Activated CD8-positive, alpha-beta memory T cell treated with anti-CD3 and anti-CD28 coated beads for 36 hours (primary cell): Measurements from ENCODE around the gene ASTN2. TPM values are rescaled to one million over a fixed set of nuclear protein-coding genes. Genes with fewer than 3 reads are reported as not detected.

Source experiments
- CTCF ChIA-PET: fragments of 350-600 bp; sonication (Branson Sonifier 250); formaldehyde crosslinking; loops from one replicate; lab custom pipeline; 2021; ENCODE audit warnings: antibody characterized with exemption; lab: Charles Lee
- POLR2A ChIA-PET: fragments of 350-600 bp; sonication (Branson Sonifier 250); formaldehyde crosslinking; loops from one replicate; lab custom pipeline; 2021; ENCODE audit warnings: antibody characterized with exemption; lab: Charles Lee
- total RNA-seq, 2 experiments: library from RNA; stranded (reverse); gene quantifications; one replicate each; pipeline ENCODE4 v1.2.3, GENCODE V29; 2021

Gene ASTN2
- total RNA-seq, 2 experiments from 2014 or later = 3.1 to 4.3 TPM

DNA sequence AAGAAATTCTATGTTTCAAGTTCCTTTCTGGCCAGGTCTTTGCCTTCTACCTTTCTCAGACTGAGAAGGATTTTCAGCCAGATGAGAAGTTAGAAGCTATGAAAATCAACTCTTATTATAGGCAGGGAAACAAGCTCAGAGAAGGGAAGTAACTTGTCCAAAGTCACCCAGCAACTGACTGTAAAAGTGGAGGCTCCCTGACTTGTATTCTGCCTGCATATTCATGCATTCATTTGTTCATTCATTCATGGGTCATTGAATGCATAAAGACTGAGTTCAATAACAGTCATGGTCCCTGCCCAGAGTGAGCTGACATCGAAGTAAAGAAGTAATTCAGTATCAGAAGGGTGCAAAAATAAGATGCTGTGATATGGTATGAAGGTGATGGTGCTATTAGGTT is 1021.7 kb downstream of the ASTN2 start:
- ChIA-PET POLR2A (no interaction called here), CTCF (no interaction called here)

DNA sequence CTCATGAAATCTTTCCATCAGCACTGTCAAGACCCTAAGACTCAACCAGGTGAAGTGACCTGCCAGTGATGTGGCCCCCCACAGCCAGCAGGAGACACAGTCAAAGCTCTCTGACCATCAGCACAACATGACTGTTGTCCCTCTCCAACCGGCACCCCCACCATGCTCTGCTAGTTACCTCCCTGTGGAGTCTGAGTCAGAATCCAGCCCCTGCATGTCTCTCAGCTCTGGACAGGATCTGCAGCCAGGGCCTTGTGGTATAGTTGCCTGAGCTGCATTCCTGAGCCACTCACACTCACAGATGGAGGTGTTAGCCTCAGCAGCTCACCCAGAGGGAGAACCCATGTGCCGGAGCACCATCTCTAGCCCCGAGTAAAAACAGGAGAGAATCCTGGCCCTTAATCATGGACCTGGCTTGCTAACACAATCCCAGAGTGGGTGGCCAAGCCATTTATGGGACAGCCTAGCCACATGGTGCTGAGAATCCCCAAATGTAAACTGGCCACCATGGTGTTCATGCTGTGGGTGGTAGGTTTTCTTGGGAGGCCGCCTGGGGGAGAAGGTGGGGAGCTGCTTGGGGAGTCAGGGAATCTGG is 1023.5 kb downstream of the ASTN2 start:
- POLR2A ChIA-PET = no interaction called here
- CTCF ChIA-PET = no interaction called here

DNA sequence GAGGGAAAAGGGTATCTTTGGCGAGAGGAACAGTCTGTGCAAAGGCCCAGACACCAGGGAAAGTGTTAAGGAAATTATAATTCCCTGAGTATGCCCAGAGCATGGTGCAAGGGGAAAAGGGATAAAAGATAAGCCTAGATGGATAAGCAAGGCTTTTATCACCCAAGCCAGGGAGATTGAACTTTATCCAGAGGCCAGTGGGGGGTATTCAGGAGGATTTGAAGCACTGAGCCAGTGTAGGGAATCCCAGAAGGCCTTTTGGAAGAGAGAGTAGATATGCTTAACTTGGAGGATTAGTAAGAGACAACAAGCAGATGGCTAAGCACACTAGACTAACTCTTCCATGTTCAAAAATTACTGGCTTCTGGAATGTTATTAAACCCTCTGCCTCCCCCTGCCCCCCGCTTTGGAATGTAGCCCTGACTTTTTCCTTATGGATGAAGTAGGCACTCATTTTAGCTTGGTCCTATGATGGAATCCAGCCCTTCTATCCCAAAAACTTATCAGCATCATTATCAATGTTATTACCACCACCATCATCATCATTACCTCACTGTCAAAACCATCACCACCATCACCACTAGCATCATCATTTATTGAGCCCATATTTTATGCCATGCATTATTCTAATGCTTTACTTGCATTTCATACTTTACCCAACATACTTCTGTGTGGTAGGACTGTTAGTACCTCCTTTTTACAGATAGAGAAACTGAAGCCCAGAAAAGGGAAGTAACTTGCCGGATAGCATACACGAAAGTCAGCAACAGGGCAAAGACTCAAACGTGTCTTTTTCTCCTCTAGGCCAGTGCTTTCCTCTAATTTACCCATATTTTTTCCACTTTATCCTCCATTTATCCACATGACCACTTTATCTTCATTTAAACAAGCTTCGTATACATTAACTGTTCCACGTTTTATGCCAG is 1024.3 kb downstream of the ASTN2 start:
- ChIA-PET POLR2A (no interaction called here), CTCF (no interaction called here)

DNA sequence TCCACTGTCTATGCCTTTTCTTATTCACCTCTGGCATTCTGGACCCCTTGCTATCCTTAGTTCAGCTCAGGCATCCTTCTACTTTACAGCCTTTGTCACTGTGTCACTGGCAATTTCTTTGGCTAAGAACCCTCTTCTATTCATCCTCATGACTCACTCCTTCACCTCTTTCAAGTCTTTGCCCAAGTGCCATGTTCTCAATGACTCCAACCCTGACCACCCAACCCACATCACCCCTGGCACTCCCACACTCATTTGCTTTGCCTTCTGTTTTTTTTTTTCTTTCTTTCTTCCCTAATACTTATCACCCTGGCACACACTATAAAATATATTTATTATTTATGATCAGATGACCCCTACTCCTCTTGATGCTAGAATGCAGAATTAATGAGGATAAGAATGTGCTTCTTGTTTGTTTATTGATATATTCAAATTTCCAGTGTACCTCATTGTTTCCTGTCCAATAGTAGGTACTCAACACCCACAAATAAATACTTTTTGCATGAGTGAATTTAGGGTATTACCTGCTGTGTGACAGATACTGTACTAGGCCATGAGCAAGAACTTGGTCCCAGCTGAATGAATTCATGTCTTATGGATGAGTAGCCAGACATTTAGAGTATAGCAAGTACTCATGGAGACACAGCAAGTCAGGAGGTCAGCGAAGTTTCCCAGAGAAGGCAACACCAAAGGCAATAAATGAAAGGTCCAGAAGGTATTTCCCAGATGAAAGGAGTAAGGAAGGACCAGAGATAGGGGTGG is 1025.1 kb downstream of the ASTN2 start:
- POLR2A ChIA-PET = no interaction called here
- CTCF ChIA-PET = no interaction called here

DNA sequence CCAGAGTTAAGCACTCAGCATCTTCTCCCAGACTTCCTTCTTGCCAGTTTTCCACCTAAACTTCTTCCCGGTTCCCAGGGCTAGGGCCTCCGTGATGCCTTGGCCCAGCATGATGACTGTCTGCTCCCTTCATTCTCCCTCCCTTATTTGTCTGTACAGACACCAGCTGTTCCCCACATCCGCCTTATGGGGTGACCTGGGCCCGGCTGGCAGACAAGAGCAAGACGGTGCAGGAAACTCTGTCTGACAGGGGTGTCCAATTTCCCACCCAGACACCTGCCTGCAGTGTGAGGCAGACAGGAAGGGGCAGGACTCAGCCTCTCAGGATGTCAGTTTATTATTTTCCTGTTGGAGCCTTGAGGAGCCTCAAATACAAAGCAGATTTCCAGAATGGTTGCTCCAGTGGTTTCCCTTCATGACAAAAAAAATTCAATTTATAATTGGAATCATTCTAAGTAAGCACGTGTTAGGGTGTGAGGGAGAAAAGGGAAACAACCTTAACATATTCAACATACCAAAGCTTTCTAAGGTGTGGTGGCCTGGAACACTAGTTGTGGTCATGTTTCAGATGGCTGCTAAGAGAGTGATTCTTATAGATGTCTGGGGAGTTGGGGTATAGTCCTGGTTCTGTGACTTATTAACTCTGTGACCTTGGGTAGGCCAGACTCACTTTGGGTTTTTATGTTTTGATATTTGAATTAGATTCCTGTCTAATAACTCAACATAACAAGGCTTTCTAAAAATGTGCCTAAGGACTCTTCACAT is 1026.7 kb downstream of the ASTN2 start:
- ChIA-PET CTCF (no interaction called here), POLR2A (no interaction called here)

DNA sequence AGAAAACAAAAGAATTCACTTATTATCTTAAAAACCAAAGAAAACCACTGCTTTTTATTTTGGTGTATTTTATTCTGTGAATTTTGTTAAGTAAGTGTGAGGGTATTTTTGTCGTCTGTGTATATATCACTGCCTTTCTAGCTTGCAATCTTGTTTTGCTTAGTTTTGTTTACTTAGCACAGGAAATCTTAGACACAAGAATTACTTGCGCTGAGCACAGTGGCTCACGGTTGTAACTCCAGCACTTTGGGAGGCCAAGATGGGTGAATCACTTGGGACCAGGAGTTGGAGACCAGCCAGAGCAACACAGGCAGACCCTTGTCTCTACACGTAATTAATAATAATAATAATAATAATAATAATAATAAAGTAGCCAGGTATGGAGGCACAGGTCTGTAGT is 1030.9 kb downstream of the ASTN2 start:
- ChIA-PET POLR2A (interaction anchor here (0.6 kb wide), 1 partner anchor 46 kb away, joined by 5 read pairs; no protein-coding TSS in a partner anchor), CTCF (no interaction called here)

DNA sequence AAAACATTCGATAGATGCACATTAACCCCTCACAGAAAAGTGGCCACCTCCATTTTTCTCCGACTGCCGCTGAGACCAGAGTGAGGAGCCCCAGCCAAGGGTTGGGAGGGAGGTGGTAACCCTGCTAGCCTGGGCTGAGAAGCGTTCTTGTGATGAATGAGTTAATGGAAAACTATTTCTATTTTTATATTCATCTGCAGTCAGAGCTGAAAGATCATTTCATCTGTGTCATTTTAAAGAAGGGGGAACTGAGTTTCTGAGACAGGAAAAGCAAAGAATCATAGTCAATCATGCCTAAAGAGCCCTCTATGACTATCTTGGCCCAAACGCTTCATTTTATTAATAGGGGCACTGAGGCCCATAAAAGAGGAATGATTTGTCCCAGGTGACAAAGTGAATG is 1031.7 kb downstream of the ASTN2 start:
- POLR2A ChIA-PET = no interaction called here
- CTCF ChIA-PET = no interaction called here

DNA sequence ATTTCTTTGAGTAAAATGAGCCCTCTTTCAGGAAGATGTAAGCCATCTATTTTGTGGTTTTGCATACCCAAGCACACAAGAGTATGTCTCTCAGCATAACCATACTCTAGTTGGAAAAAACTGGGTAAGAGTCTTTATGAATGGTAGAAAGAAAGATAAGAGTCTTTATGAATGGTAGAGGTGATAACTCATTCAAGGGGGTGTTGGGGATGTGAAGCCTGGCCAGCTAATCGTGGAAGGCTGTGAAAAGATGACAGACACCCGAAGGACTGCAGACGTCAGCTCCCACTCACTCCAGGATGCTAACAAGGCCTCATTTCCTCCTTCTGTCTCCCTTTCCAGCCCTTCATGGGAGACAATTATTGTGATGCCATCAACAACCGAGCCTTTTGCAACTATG is 1032.8 kb downstream of the ASTN2 start:
- ChIA-PET CTCF (no interaction called here), POLR2A (no interaction called here)

DNA sequence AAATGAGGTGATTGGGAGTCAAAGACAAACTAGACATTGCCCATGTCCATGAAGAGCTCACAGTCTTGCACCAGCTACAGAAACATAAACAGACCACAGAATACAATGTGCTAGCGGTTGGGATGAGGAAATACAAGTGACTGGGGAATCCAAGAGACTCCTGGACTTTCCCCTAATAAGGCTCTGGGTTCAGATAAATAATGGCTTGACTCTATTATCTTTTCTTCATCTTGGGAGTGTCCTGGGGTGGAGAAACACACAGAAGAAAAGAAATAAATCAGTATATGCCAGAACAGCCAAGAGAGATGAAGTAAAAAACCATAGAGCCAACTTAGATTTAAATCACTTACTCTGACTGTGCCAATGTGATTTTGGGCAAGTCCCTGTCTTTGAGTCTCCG is 1033.5 kb downstream of the ASTN2 start:
- CTCF ChIA-PET = no interaction called here
- POLR2A ChIA-PET = no interaction called here

DNA sequence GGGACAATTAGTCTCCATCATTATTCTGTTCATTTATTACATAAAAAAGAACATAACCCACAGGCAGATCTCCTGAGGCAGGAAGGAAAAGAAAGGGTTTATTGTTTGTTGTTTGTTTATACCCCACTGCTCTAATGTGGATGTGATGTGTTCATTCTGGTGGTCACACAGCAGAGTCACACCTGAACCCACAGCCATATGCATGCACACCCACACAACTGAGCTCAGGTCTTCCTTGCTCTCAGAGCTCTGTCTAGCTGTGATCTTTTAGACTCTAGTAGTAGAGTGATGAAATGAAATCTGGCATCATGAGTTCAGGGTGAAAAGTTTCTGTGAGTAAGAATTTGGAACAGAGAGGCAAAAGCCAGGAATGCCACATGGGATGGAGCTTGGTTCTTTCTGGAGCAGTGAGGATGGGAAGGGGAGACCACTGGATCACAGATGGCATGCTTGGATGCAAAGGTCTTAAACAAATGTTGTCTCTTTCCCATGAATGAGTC is 1034.3 kb downstream of the ASTN2 start:
- ChIA-PET CTCF (no interaction called here), POLR2A (no interaction called here)

DNA sequence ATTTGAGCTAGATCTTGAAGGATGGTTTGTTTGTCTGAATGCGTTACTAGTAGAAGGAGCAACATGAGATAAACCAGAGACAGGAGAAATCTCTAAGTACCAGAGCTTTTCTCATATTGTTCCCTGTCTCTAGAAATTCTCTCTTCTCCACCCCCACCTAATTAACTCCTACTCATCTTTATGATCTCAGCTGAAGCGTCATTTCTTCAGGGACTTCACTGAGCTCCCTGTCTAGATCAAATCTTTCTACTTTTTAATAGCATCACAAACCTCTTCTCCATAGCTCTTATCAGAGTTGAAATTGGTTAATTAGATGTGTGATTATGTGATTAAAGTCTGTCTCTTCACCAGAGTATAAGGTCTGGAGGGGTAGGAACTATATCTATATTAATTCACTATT is 1035.0 kb downstream of the ASTN2 start:
- CTCF ChIA-PET = no interaction called here
- POLR2A ChIA-PET = no interaction called here

DNA sequence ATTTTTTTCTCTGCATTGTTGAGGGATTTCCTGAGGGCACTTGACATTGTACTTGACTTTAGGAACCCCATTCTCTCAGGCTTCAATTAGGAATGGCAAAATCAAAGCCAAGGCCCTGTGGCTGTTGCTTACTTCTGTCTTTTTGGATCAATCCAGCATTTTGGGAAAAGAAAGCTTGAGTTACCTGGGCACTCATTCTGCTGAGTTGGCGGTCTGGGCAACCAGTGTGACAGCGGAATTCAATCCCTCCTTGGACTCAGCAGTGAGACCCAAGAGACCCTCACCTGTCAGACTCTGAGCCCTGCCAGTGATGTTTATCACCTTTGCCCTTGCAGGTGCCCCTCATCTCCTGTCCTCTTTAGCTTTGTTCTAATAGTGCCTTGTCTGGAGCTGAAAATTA is 1036.0 kb downstream of the ASTN2 start:
- ChIA-PET POLR2A (no interaction called here), CTCF (no interaction called here)

DNA sequence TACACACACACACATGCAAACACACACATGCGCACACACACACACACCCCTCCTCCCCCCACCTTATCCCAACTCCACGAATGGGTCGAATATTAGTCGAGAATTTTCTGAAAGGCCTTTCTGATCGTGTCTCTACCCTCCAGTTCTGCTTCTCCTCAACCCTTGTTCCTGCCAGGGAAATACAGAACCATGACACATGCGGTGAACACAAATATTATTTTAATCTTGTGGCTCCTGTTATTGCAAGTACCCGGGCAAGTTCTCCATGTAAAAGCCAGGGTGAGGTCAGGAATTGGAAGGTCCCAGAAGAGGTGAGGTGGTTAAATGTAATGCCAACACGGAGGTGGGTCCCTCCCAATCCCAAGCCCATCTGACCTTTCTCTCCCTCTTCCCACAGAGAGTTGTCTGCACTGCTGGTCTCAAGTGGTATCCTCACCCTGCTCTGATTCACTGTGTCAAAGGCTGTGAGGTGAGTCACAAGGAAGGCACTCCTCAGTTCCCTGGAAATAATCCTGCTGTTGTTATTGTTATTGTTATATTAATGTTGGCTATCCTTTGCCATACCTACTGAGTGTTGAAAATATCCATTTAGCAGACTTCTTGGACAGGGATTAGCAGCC is 1037.6 kb downstream of the ASTN2 start:
- POLR2A ChIA-PET = no interaction called here
- CTCF ChIA-PET = no interaction called here
